HL-60 (cell line): ENCODE measurements around the gene TSSK2.

ENCODE experiments used
- DNase-seq, 2 experiments: peaks; one replicate each; pipeline ENCODE4 v3.0.0-alpha.2; 2010 to 2020; ENCODE audit warnings: low read depth in 1 of 2, low spot score in 1 of 2
- H3K27ac ChIP-seq: fragments of 250-450 bp; sonication (Bioruptor Pico); replicated peaks from 2 replicates; pipeline ENCODE4 v1.5.1; 2020; ENCODE audit warnings: mild to moderate bottlenecking, moderate library complexity
- H3K27me3 ChIP-seq: fragments of 250-450 bp; sonication (Bioruptor Pico); 2 replicates; pipeline ENCODE4 v1.5.1; 2021; ENCODE audit warnings: mild to moderate bottlenecking, moderate library complexity; ENCODE audit not compliant: insufficient read depth, poor library complexity, severe bottlenecking
- H3K4me3 ChIP-seq: replicated peaks from 2 replicates; pipeline ENCODE4 v1.5.1; 2011; ENCODE audit warnings: mild to moderate bottlenecking, control low read depth, low read length; ENCODE audit not compliant: insufficient read depth
- CTCF ChIP-seq: IDR thresholded peaks from one replicate; pipeline ENCODE4 v1.5.1; 2011; ENCODE audit warnings: low read length, control low read depth, inconsistent platforms; ENCODE audit not compliant: insufficient read depth
- GABPA ChIP-seq: IDR thresholded peaks from 2 replicates; pipeline ENCODE4 v1.6.1; 2012; ENCODE audit warnings: low read depth
- POLR2AphosphoS5 ChIP-seq: IDR thresholded peaks from 2 replicates; pipeline ENCODE4 v1.6.1; 2012; ENCODE audit warnings: low read depth
- REST ChIP-seq: IDR thresholded peaks from 2 replicates; pipeline ENCODE4 v1.6.1; 2012; ENCODE audit warnings: low read depth; ENCODE audit not compliant: insufficient replicate concordance
- SPI1 ChIP-seq: IDR thresholded peaks from 2 replicates; pipeline ENCODE4 v1.6.1; 2012; ENCODE audit warnings: low read depth, mild to moderate bottlenecking, borderline replicate concordance

TSSK2 gene

GRCh38 chr22:19148417-19149046 lies 17.4 kb downstream of the TSSK2 start:
- DNase-seq: no peak
- Histone ChIP-seq H3K27me3 (peaks cover 34% of the 10 kb centered on the region), H3K27ac (no peak overlapping the region), H3K4me3 (no peak overlapping the region)
- TF ChIP-seq GABPA: no peak
- TF ChIP-seq POLR2AphosphoS5: no peak
- no peak for TF ChIP-seq CTCF
- TF ChIP-seq REST: no peak
- no peak for TF ChIP-seq SPI1

GRCh38 chr22:19149047-19149883 lies 18.2 kb downstream of the TSSK2 start:
- no peak overlapping the region; the same call in 1 of the 2 replicates for H3K4me3 ChIP-seq
- TF ChIP-seq POLR2AphosphoS5: no peak
- no peak for TF ChIP-seq REST
- no peak for TF ChIP-seq SPI1
- TF ChIP-seq GABPA: no peak
- no peak for TF ChIP-seq CTCF
- H3K27ac ChIP-seq: no peak overlapping the region
- peak; percentile 36 to 48 for DNase-seq
- H3K27me3 ChIP-seq: peaks cover 34% of the 10 kb centered on the region

GRCh38 chr22:19149991-19150390 lies 18.9 kb downstream of the TSSK2 start, which contains the start of gene GSC2:
Gene GSC2, minus strand, starts transcription at chr22:19150292. Its CDS starts 9 bp downstream, at chr22:19150283.
- TF ChIP-seq CTCF: no peak
- TF ChIP-seq GABPA: no peak
- TF ChIP-seq SPI1: no peak
- TF ChIP-seq POLR2AphosphoS5: no peak
- TF ChIP-seq REST: no peak
- no peak for DNase-seq
- no peak within 1 kb of the TSS; the same call in 1 of the 2 replicates for H3K4me3 ChIP-seq
- H3K27ac ChIP-seq: no peak within 1 kb of the TSS
- peaks cover 34% of the 10 kb centered on the region for H3K27me3 ChIP-seq
